A172 (cell line): ENCODE results near the gene GCFC2. TPM values are rescaled to one million over a fixed set of nuclear protein-coding genes. Genes with fewer than 3 reads are reported as not detected.

Source experiments
- DNase-seq: peaks from one replicate; pipeline ENCODE4 v3.0.0-alpha.2; 2015; ENCODE audit warnings: low spot score
- total RNA-seq: library from RNA; depleted of rRNA; stranded (reverse); fragments of >200 nt; shearing (Covaris generic); gene quantifications from 2 replicates; pipeline ENCODE4 v1.2.3, GENCODE V29; 2014; rRNA removed

GCFC2 gene
- total RNA-seq, 1 experiment from 2014 or later, result 32.1 TPM

- peak; percentile 85 for DNase-seq
Observed at GRCh38 chr2:75627902-75628504, 82.7 kb downstream of the GCFC2 start.

- DNase-seq, result no peak
Observed at GRCh38 chr2:75622929-75623328, 87.8 kb downstream of the GCFC2 start.

GRCh38 chr2:75622500-75622899 is 88.2 kb downstream of the GCFC2 start:
- no peak for DNase-seq

GRCh38 chr2:75621228-75621627 is 89.5 kb downstream of the GCFC2 start:
- DNase-seq, result no peak

GRCh38 chr2:75619956-75620740 is 90.6 kb downstream of the GCFC2 start:
- peak; percentile 42 for DNase-seq

- no peak for DNase-seq
Observed at GRCh38 chr2:75616933-75617332, 93.8 kb downstream of the GCFC2 start.

GRCh38 chr2:75616406-75616805 is 94.3 kb downstream of the GCFC2 start:
- DNase-seq, result no peak

- DNase-seq, result no peak
Observed at GRCh38 chr2:75614162-75614651, 96.5 kb downstream of the GCFC2 start.

- no peak for DNase-seq
Observed at GRCh38 chr2:75612862-75613243, 97.9 kb downstream of the GCFC2 start.

Other genes starting within 250 kb of the GCFC2 start
- 24.6 and 38.3 TPM in 2 replicates for gene EVA1A, start 150.0 kb downstream of the GCFC2 start, total RNA-seq
- gene MRPL19, start 64.1 kb downstream of the GCFC2 start, total RNA-seq, result 127 and 156 TPM in 2 replicates